ENCODE measurements around the gene HPRT1. TPM values are rescaled to one million over a fixed set of nuclear protein-coding genes. Genes with fewer than 3 reads are reported as not detected.

HPRT1 gene
- total RNA-seq, 4 donors from 2014 or later: 3.2 to 9.1 (median 4.8) TPM

DNA sequence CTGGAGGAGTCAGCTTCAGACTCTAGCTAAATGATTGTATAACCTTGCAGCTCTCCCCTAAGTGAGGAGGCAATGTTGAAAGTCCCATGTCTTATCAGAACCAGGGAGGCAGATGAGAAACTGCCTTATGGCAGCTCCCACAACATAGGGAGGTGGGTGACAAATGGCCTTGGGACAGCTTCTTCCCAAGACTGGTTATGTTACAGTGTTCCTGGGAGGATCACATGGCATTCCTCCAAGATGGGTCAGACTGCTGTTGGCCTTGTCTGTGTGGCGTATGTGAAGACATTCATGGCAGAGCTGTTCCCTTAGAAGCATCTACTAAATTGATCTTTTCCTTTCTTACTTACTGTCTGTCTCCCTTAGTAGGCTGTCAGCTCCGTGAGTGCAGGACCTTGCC is 42.0 kb downstream of the HPRT1 start:
- intact Hi-C loops (cut with DNase I; ENCODE audit: low total_unique reads): no loop called here
- no peak for DNase-seq (ENCODE audit: low spot score in 2 of 2)
- TF ChIP-seq, protein P1, sequence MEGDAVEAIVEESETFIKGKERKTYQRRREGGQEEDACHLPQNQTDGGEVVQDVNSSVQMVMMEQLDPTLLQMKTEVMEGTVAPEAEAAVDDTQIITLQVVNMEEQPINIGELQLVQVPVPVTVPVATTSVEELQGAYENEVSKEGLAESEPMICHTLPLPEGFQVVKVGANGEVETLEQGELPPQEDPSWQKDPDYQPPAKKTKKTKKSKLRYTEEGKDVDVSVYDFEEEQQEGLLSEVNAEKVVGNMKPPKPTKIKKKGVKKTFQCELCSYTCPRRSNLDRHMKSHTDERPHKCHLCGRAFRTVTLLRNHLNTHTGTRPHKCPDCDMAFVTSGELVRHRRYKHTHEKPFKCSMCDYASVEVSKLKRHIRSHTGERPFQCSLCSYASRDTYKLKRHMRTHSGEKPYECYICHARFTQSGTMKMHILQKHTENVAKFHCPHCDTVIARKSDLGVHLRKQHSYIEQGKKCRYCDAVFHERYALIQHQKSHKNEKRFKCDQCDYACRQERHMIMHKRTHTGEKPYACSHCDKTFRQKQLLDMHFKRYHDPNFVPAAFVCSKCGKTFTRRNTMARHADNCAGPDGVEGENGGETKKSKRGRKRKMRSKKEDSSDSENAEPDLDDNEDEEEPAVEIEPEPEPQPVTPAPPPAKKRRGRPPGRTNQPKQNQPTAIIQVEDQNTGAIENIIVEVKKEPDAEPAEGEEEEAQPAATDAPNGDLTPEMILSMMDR (IDR thresholded peaks at IDR 0.05): no peak
- TF ChIP-seq POLR2A (IDR thresholded peaks at IDR 0.05): no peak
- no peak overlapping the region for H3K4me3 ChIP-seq (ENCODE audit: low read depth, poor library complexity, severe bottlenecking)
- 82 to 85% methylated on average over 2 of the region's 2 CpGs for WGBS, 2 donors

DNA sequence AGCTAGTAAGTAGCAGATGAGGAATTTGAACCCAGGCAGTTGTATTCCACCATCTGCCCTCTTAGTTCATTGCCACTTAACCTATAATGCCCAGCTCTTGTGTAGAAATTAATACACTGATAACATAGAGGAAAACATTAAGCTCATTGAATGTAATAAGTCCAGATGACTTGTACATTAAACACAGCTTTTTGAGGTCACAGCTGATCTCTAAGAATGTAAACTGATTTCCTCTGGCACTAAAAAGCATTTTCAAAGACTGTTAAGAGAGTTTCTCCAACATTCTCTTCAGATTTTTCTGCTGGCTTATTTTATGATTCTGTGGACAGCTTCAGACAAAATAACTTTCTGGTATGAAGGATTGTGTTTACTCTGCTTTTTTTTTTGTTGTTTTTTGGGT is 42.7 kb downstream of the HPRT1 start:
- no peak for TF ChIP-seq POLR2A (IDR thresholded peaks at IDR 0.05)
- no peak overlapping the region for H3K4me3 ChIP-seq (ENCODE audit: low read depth, poor library complexity, severe bottlenecking)
- intact Hi-C loops (cut with DNase I; ENCODE audit: low total_unique reads): no loop called here
- DNase-seq (ENCODE audit: low spot score in 2 of 2): no peak

DNA sequence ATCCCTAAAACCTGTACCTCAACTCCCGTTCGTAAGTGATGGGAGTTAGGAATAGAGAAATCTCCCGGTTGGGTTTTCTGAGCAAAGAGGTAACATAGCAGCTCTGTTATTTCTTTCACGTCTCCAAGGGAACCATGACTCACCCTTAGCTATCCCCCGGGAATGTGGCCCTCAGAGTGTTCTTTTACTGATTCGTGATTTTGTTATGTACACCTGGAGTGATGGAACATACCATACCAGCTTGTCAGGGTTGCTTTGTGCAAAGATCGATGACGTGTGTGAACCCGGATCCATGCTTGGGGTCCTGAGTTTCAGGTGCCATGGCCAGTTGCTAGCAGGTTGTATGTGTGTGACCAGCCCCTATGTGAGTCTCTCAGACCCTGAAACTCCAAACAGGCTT is 52.6 kb downstream of the HPRT1 start:
- TF ChIP-seq, protein P1 (IDR thresholded peaks at IDR 0.05): no peak
- no peak for TF ChIP-seq POLR2A (IDR thresholded peaks at IDR 0.05)
- no peak overlapping the region for H3K4me3 ChIP-seq (ENCODE audit: low read depth, poor library complexity, severe bottlenecking)
- no peak for DNase-seq (ENCODE audit: low spot score in 2 of 2)
- intact Hi-C loops (cut with DNase I; ENCODE audit: low total_unique reads): no loop called here
- WGBS, 2 donors: 79 to 80% methylated on average over 9 of the region's 9 CpGs

DNA sequence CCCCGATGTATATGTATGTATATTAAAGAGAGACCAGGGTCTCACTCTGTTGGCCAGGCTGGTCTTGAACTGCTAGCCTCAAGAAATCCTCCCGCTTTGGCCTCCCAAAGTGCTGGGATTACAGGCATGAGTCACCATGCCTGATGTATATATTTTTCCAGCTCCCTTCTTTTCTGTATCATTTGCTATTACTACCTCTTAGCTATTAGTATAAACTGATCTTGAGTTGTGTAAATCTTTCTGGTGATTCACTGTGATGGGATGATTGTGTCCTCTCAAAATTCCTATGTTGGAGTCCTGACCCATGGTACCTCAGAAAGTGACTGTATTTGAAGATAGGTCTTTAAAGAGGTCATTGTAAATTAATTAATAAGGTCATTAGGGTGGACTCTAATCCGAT is 53.1 kb downstream of the HPRT1 start:
- WGBS, 2 donors: 93 to 98% methylated on average over 3 of the region's 3 CpGs
- intact Hi-C loops (cut with DNase I; ENCODE audit: low total_unique reads): no loop called here
- H3K4me3 ChIP-seq (ENCODE audit: low read depth, poor library complexity, severe bottlenecking): no peak overlapping the region
- TF ChIP-seq, protein P1 (IDR thresholded peaks at IDR 0.05): no peak
- TF ChIP-seq POLR2A (IDR thresholded peaks at IDR 0.05): no peak
- no peak for DNase-seq (ENCODE audit: low spot score in 2 of 2)

DNA sequence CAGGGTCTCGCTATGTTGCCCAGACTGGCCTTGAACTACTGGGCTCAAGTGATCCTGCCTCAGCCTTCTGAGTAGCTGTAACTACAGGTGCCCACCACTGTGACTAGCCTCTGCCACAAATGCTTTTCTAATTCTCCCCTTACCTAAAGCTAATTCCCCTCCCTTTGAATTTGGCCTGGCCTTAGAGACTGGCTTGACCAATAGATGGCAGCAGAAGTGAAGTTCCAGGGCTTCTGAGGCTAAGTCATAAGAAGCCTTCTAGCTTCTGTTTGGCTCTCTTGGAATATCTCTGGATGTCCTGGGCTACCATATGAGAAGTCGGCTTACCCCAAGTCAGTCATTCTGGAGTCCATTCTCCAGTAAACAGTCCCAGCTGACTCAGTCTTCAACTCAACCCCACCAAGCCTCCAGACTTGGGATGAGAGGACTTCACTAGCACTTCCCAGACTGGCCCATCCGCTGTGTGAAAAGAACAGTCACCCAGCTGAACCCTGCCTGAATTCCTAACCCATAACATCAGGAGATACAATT is 61.0 kb downstream of the HPRT1 start:
- WGBS, 2 donors: 73 to 83% methylated on average over 3 of the region's 3 CpGs
- TF ChIP-seq POLR2A (IDR thresholded peaks at IDR 0.05): no peak
- TF ChIP-seq, protein P1 (IDR thresholded peaks at IDR 0.05): no peak
- DNase-seq (ENCODE audit: low spot score in 2 of 2): no peak
- intact Hi-C loops (cut with DNase I; ENCODE audit: low total_unique reads): no loop called here
- no peak overlapping the region for H3K4me3 ChIP-seq (ENCODE audit: low read depth, poor library complexity, severe bottlenecking)

DNA sequence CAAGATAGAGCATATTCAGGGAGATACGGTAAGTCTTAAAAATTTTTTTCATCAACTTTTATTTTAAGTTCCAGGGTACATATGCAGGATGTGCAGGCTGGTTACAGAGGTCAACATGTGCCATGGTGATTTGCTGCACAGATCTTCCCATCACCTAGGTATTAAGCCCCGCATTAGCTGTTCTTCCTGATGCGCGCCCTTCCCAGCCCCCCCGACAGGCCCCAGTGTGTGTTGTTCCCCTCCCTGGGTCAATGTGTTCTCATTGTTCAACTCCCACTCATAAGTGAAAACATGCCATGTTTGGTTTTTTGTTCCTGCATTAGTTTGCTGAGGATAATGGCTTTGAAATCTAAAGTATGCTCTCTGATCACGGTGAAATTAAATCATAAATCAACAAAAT is 64.2 kb downstream of the HPRT1 start:
- TF ChIP-seq POLR2A (IDR thresholded peaks at IDR 0.05): no peak
- TF ChIP-seq, protein P1 (IDR thresholded peaks at IDR 0.05): no peak
- 81 to 88% methylated on average over 6 of the region's 6 CpGs for WGBS, 2 donors
- DNase-seq (ENCODE audit: low spot score in 2 of 2): no peak
- intact Hi-C loops (cut with DNase I; ENCODE audit: low total_unique reads): no loop called here
- H3K4me3 ChIP-seq (ENCODE audit: low read depth, poor library complexity, severe bottlenecking): no peak overlapping the region

Measured in lower leg skin (tissue), 4 donors.